Measurements from ENCODE around the gene SPTB.

- no peak for TF ChIP-seq POLR2A (IDR thresholded peaks at IDR 0.05; ENCODE audit: low read depth, low read length)
- no peak for TF ChIP-seq POLR2AphosphoS5 (IDR thresholded peaks at IDR 0.05; ENCODE audit: low read depth, low read length)
- no peak for TF ChIP-seq TAF1 (IDR thresholded peaks at IDR 0.05; ENCODE audit: low read depth, low read length)
- TF ChIP-seq PAX5 (IDR thresholded peaks at IDR 0.05; ENCODE audit: insufficient read depth, low read length, severe bottlenecking), result no peak
- TF ChIP-seq SPI1 (IDR thresholded peaks at IDR 0.05; ENCODE audit: low read depth, low read length), result no peak
These were observed 155.2 kb downstream of the SPTB start for GRCh38 chr14:64724578-64724930.
